K562 (cell line): ENCODE measurements around the gene CRLF2. TPM values are rescaled to one million over a fixed set of nuclear protein-coding genes. Genes with fewer than 3 reads are reported as not detected.
"Not testable (repeated sequence)": the region's sequence is repeated elsewhere in the genome, so short reads cannot be mapped to it uniquely, and the experiment has no call there.

ENCODE experiments used
- ATAC-seq: fragments of 200-7000 bp; cut with Tn5 transposase; 3 replicates; pipeline ENCODE4 v1.9.1; 2020; ENCODE audit warnings: moderate library complexity
- BruUV-seq: library from RNA; stranded (reverse); fragments of 400-500 nt; replicated peaks from 2 replicates; lab custom pipeline; 2021; lab: Mats Ljungman, UMichigan
- CTCF ChIA-PET: fragments of 300-600 bp; formaldehyde crosslinking; extraction: SDS; loops from one replicate; lab custom pipeline; 2021; ENCODE audit warnings: low intra/inter-chr PET ratio; lab: Yijun Ruan, JAX
- POLR2A ChIA-PET: fragments of 300-600, 350-650 bp; sonication (Branson Sonifier 250); formaldehyde crosslinking; extraction: SDS; loops from one replicate; lab custom pipeline; 2021; ENCODE audit warnings: antibody characterized with exemption, inconsistent platforms; lab: Yijun Ruan, JAX
- DNase-seq, 4 experiments: peaks; one replicate each; pipeline versions ENCODE4 v3.0.0 to v3.0.0-alpha.2; 2011 to 2018; ENCODE audit warnings: low spot score in 3 of 4, mixed read lengths in 3 of 4; ENCODE audit errors: extremely low read depth in 1 of 4
- FAIRE-seq: peaks from 2 replicates; lab custom pipeline; 2011; peaks lifted over from hg19 to GRCh38; lab: Jason Lieb, UNC
- H2AFZ ChIP-seq: 2 replicates; pipeline ENCODE4 v1.6.0; 2011; ENCODE audit warnings: low read depth, low read length, control low read depth, inconsistent platforms
- H3K27ac ChIP-seq: fragments of 200-600 bp; 3 replicates; pipeline ENCODE4 v1.8.0; 2011; ENCODE audit warnings: low read depth, mild to moderate bottlenecking, control low read depth, inconsistent platforms, low read length, moderate library complexity, mixed read lengths; ENCODE audit errors: extremely low read depth
- H3K27me3 ChIP-seq, 2 experiments: fragments of 300-600 bp in 1 of 2; 2 replicates in 1 of 2; 3 replicates in 1 of 2; pipeline versions ENCODE4 v1.6.0 to v1.8.0; 2011; ENCODE audit warnings: inconsistent platforms in 2 of 2, low read length in 2 of 2, mild to moderate bottlenecking in 1 of 2, mixed read lengths in 1 of 2, moderate library complexity in 1 of 2; ENCODE audit not compliant: control insufficient read depth in 2 of 2, insufficient read depth in 2 of 2
- H3K36me3 ChIP-seq: fragments of 300-600 bp; 3 replicates; pipeline ENCODE4 v1.8.0; 2011; ENCODE audit warnings: mild to moderate bottlenecking, low read length, inconsistent platforms; ENCODE audit not compliant: control insufficient read depth, insufficient read depth
- H3K4me1 ChIP-seq, 2 experiments: fragments of 200-600 bp in 1 of 2; replicated peaks in 1 of 2; 2 replicates in 1 of 2; 3 replicates in 1 of 2; pipeline versions ENCODE4 v1.5.1 to v1.8.0; 2011; ENCODE audit warnings: inconsistent platforms in 2 of 2, low read length in 2 of 2, mild to moderate bottlenecking in 1 of 2, mixed read lengths in 1 of 2, moderate library complexity in 1 of 2; ENCODE audit not compliant: control insufficient read depth in 2 of 2, insufficient read depth in 2 of 2
- H3K4me2 ChIP-seq: 2 replicates; pipeline ENCODE4 v1.6.1; 2011; ENCODE audit warnings: low read length, control low read depth, inconsistent platforms, mixed read lengths; ENCODE audit not compliant: insufficient read depth
- H3K4me3 ChIP-seq: fragments of 200-600 bp; sonication (generic), shearing (Covaris generic); 2 replicates; pipeline ENCODE4 v1.5.1; 2016; ENCODE audit warnings: control low read depth, inconsistent platforms
- H3K79me2 ChIP-seq: fragments of 200-600 bp; 3 replicates; pipeline ENCODE4 v1.8.0; 2011; ENCODE audit warnings: low read length, inconsistent platforms; ENCODE audit not compliant: control insufficient read depth, insufficient read depth
- H3K9ac ChIP-seq, 2 experiments: 2 replicates each; pipeline versions ENCODE4 v1.6.0 to v1.6.1; 2011; ENCODE audit warnings: low read depth in 2 of 2, low read length in 2 of 2, control low read depth in 1 of 2, inconsistent platforms in 1 of 2, mild to moderate bottlenecking in 1 of 2, mixed read lengths in 1 of 2; ENCODE audit not compliant: insufficient read depth in 1 of 2
- H3K9me1 ChIP-seq: one replicate; pipeline ENCODE4 v1.6.0; 2011; ENCODE audit warnings: inconsistent platforms, mild to moderate bottlenecking, low read length, moderate library complexity; ENCODE audit not compliant: control insufficient read depth, insufficient read depth
- H3K9me3 ChIP-seq: replicated peaks from 2 replicates; pipeline ENCODE4 v1.5.1; 2011; ENCODE audit warnings: low read depth, low read length, inconsistent platforms; ENCODE audit not compliant: control insufficient read depth, insufficient read depth
- H4K20me1 ChIP-seq: replicated peaks from 2 replicates; pipeline ENCODE4 v1.6.1; 2011; ENCODE audit warnings: low read length, inconsistent platforms, mixed read lengths; ENCODE audit not compliant: control insufficient read depth, insufficient read depth
- AFF1 ChIP-seq, 2 experiments: fragments of 450-650 bp; IDR thresholded peaks; 2 replicates each; pipeline ENCODE4 v1.6.1; 2018; ENCODE audit warnings: mild to moderate bottlenecking in 2 of 2, low read depth in 1 of 2; ENCODE audit not compliant: partially characterized antibody in 2 of 2
- ESRRB ChIP-seq: fragments of 250-450 bp; sonication (Bioruptor Pico); IDR thresholded peaks from 2 replicates; pipeline ENCODE4 v1.5.0; 2020; ENCODE audit warnings: mild to moderate bottlenecking, moderate library complexity, borderline replicate concordance
- XRCC4 ChIP-seq: IDR thresholded peaks from one replicate; pipeline ENCODE4 v1.6.1; 2011; ENCODE audit not compliant: insufficient read depth, insufficient read length; ENCODE audit errors: extremely low read depth
- ZBTB1 ChIP-seq: sonication (generic); formaldehyde crosslinking; IDR thresholded peaks from 2 replicates; pipeline ENCODE4 v1.8.1; 2023; ENCODE audit warnings: missing genetic modification reagents, low read depth, mild to moderate bottlenecking, borderline replicate concordance
- WGBS: fragments of 100-300 bp; shearing (Covaris generic); methylation state at CpG from one replicate; pipeline ENCODE4 v1.1.6; 2016; ENCODE audit warnings: low coverage, mixed read lengths; ENCODE audit not compliant: insufficient coverage; ENCODE audit errors: missing lambda C conversion rate; 5-methylcytosine and 5-hydroxymethylcytosine counted together
- in situ Hi-C: fragments of 300-500 bp; cut with MboI; formaldehyde crosslinking; loops from 4 replicates; pipeline ENCODE4 v1.15.0; 2018; ENCODE audit warnings: inconsistent platforms, mixed read lengths
- intact Hi-C: fragments of 100-400 bp; cut with micrococcal nuclease; formaldehyde crosslinking; loops from 2 replicates; pipeline ENCODE4 v1.14.2; 2022
- polyA plus RNA-seq, 8 experiments: library from polyadenylated mRNA; depleted of rRNA in 4 of 8; stranded (reverse) in 5 of 8; unstranded in 3 of 8; fragments of >200 nt; fragmentation: Nextera tagmentation in 2 of 8; fragmentation: Illumina TruSeq in 1 of 8; extraction: Ambion mirVana in 2 of 8; extraction: Trizol in 1 of 8; gene quantifications; 2 replicates each; pipeline versions ENCODE4 v1.2.1 to v1.2.3, GENCODE V29; 2011 to 2014; ENCODE audit warnings: inconsistent platforms in 1 of 8, missing spikeins in 1 of 8
- total RNA-seq, 7 experiments: library from RNA; depleted of rRNA in 6 of 7; stranded (reverse); fragments of >200 nt in 6 of 7; fragmentation: Illumina TruSeq in 2 of 7; extraction: Trizol in 2 of 7; gene quantifications; 2 replicates each; pipeline versions ENCODE4 v1.2.1 to v1.2.3, GENCODE V29; 2011 to 2021; ENCODE audit warnings: low replicate concordance in 1 of 7

CRLF2 gene
- total and polyA plus RNA-seq, 9 of the 15 experiments (the other 6 are each of a cell fraction or from before 2014, with no cell fraction given), result not detected

DNA sequence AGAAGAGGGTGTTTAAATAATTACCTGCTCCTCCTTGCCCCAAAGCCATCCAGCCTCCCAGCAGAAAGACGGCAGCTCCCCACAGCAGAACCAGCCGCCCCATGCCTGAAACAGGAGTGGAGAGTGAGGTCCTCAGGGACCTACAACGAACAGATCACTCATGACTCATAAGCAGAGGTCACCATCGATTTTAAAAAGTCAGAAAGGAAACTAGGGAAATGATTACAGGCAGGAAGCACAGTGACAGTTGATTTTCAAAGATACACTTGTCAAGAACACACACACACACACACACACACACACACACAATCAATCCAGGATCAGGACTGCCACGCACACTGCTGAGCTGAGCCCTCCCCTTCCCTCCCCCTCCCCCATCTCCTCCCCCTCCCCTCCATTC is at the start of gene CRLF2 (continued):
- TF ChIP-seq AFF1 (IDR thresholded peaks at IDR 0.05; ENCODE audit: low read depth in 1 of 2, partially characterized antibody in 2 of 2), result no peak
- TF ChIP-seq ESRRB (CRISPR knock-in tag), result no peak
- TF ChIP-seq ZBTB1 (CRISPR knock-in tag), result no peak
- TF ChIP-seq XRCC4, result no peak

DNA sequence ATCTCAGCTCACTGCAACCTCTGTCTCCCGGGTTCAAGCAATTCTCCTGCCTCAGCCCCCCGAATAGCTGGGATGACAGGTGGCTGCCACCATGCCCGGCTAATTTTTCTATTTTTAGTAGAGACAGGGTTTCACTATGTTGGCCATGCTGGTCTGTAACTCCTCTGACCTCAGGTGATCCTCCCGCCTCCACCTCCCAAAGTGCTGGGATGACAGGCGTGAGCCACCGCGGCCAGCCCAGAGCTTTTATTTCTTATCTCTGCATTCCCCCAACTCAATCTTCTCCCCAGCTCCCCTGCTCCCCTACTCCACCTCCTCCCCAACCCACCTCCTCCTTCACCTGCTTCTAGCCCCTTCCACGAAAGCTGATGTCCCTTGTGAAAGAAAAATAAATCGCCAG is 49.3 kb upstream of the CRLF2 start:
- in situ Hi-C loops, intact Hi-C loops, H3K9me3 ChIP-seq, H3K4me3 ChIP-seq, H3K9me1 ChIP-seq, POLR2A ChIA-PET, H3K9ac ChIP-seq, BruUV-seq, FAIRE-seq, H3K36me3 ChIP-seq, H3K79me2 ChIP-seq, CTCF ChIA-PET, H3K4me1 ChIP-seq, DNase-seq, H2AFZ ChIP-seq, ATAC-seq, H3K4me2 ChIP-seq, H4K20me1 ChIP-seq, H3K27me3 ChIP-seq, H3K27ac ChIP-seq: not testable (repeated sequence)
- WGBS, result 2% methylated on average over 7 of the region's 9 CpGs
